Stimulated activated CD8-positive, alpha-beta memory T cell treated with anti-CD3 and anti-CD28 coated beads, Interleukin-12 subunit alpha, Interleukin-12 subunit beta, amount 100 ng/mL, for 1 hour (primary cell): ENCODE measurements around the gene P2RX1.
A peak's percentile ranks its signal among the peaks of the same experiment; 100 is the strongest.

Experiments
- DNase-seq: peaks from one replicate; pipeline ENCODE4 v3.0.0-alpha.2; 2020; ENCODE audit warnings: low read depth

Gene P2RX1

DNA sequence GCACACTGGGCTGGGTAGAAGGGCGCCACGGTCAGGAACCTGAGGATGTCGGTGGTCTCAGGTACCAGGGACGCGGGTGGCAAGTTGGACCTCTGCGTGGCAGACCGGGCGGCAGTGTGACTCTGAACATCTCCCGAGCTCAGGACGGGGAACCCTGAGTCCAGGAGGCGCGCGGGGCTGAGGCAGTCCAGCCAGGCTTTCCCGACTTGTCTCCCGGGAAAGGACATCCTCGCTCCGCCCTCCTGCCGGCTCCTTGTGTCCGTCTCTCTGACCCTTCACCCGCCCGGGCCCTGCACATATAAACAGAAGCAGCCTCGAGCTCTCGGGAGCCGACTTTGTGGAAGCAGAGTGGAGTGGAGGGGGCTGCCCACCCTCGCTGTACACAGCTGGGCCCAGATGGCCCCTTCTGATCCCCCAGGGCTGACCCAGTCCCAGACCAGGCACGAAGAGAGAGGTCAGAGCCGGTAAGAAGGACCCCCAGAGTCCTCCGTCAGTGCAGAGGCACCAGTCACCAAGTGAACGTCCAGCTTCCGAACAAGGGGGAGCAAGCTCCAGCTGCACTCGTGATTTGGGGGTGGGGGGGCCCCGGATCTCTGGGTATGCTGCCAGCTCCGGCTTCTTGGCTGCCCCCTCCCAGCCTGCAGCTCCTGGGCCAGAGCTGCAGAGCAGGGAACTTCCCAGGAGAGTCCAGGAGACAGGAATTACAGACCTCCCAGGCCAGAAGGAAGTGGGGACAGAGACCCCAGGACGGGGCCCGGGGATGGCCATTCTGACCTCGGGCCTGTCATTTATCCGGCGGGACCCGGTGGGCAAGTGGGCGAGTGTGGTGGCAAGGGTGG lies 8.5 kb upstream of the P2RX1 start:
- no peak for DNase-seq

DNA sequence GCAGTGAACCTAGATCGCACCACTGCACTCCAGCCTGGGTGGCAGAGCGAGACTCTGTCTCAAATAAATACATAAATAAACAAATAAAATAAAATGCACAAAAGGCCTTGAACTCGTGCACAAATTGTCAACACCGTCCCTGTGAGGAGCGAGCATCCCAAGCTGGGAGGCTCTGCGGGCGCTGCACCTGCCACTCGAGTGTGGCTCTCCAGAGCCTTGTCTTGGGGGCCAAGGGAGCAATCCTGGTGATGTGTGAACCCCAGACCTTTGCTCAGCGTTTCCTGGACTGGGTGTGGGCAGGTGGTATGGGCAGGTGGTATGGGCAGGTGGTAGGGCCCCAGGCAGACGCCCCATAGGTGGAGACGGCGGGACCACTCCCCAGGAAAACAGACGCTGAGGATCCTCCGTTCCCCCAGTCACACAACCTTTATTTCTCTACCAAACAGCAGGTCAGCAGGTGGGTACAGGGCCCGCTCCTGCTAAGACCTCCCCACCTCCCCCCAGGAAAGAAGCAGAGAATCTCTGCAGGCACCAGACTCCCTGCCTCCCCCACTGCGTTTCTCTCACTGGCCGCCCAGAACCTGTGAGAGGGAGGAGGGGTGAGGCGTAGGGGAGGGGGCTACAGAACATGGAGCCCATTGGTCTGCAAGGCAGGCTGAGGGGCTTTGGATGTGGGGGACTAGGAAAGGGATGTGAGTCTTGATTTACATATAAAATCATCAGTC lies 7.4 kb upstream of the P2RX1 start:
- no peak for DNase-seq

GRCh38 chr17:3922765-3923164 lies 6.5 kb upstream of the P2RX1 start:
- no peak for DNase-seq

GRCh38 chr17:3921502-3922319 lies 5.4 kb upstream of the P2RX1 start:
- no peak for DNase-seq

DNA sequence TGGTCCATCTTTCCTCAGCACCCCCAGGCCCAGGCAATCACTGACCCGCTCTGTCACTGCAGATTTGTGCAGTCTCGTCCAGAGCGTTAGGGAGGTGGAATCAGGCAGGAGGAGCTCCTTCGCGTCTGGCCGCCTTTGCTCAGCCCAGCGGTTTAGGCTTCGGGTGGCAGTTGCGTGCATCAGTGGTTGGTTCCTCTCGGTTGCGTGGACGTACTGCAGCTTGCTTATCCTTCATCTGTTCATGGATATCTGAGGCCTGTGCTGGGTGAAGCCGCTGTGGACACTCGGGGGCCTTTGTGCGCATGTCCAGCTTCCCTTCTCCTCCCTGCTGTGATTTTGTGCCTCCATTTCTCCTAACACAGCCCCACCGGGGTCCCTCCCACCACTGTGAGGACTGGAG lies 4.7 kb upstream of the P2RX1 start:
- DNase-seq = no peak

DNA sequence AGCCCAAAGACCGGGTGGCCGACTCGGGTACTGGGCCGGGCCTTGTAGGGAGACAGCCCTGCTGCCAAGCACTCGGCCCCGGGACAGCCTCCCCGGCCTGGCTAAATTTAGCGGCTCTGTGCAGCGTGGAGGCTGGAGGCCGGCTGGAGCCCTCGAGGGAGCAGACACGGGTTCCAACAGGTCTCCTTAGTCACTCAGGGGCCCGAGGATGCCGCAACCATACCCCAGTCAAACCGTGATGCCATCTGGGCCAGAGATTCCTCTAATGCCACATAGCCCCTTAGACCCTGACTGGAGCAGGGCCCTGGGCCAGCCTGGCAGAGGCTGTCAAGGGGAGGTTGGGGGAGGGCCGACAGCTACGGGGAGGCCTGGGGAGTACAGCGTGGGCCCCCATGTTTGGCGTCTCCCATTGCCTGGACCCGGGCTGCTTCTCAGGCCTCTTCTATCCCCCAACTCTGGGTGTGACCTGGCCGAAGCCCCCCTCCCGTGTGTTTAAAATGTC lies 2.9 kb upstream of the P2RX1 start:
- no peak for DNase-seq

DNA sequence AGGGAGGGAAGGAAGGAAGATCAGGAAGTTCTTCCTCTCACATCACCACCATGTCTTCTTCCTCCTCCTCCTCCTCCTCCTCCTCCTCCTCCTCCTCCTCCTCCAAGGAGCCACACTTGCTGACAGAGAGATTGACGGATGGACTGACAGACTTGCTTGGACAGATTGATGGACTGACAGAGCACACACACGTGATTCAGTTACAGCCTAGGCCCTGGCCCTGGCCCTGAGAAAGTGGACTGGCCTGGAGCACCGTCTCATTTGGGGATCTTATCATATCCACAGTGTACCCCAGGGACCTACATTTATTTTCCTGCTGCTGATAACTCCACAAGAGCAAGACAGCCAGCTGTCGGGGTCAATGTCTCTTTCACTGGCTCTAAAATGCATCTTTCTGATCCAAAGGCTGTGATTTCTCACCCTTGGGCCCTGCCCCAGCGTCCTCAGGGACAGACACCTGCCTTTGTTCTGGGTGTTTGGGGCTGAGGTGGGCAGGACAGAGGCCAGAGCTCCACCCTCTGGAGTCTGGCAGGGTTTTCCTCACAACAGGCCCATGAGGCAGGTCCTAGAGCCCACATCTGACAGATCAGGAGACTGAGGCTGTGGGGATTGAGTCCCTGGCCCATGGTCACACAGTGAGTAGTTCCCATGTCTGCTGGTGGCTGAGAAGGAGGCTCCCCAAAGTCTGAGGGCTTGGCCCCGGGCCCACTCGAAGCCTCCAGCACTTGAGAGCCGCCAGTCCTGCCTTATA lies 2.3 kb upstream of the P2RX1 start:
- DNase-seq = no peak

GRCh38 chr17:3917391-3917931 lies 1.2 kb upstream of the P2RX1 start:
- DNase-seq = no peak

- no peak for DNase-seq
These were observed 560 bp upstream of the P2RX1 start for GRCh38 chr17:3916825-3917224.

- DNase-seq = no peak
These were observed 677 bp downstream of the P2RX1 start for GRCh38 chr17:3915581-3915994.

DNA sequence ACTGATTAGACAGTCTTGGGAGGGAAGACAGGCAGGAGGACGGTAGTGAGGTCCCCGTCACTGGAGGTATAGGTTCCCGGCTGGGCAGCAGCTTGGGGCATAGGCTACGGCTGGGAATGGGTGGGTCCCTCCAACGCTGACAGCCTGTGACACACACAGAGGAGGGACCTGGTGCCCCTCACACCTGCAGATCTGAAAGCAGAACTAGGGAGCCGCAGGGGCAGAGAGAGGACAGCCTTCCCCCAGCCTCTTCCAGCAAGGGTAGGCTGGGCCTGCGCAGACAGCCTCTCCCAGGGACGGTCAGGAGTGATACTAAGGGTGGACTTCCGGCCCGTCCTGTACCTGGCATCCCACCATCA lies 2.0 kb downstream of the P2RX1 start:
- DNase-seq = no peak

DNA sequence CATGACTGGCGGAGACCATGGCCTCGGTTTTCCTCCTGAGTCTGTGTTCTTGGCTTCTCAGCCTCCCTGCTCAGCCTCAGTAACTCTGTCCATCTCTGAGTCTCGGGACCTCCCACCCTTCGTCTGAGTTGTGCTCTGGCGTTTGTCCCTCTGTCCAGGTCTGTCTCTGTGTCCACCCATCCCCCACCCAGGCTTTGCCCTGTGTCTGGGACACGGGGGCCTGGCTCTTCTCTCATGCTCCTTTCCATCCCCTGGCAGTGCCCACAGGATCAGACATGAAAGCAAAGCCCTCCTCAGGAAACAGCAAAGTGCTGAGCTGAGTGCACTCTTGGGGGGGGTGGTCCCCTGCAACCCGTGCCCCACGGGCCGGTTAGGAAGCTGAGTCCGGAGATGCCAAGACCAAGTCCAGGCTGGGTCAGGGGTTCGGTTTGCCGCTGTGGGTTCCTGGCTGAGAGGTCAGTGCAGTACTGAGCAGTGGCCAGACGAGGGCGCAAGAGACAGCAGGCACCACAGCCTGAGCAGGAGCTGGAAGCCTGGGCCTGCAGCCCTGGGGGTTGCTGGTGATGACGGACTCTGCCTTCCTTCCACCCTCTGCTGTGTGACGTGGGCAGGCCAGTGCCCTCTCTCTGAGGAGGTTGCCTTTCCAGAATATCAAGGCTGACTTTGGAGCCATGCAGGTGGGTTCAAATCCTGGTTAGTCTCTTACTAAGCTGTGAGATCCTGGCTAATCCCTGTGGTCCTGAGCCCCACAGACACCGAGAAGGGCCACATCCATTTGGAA lies 2.5 kb downstream of the P2RX1 start:
- DNase-seq = peak; percentile 64

DNA sequence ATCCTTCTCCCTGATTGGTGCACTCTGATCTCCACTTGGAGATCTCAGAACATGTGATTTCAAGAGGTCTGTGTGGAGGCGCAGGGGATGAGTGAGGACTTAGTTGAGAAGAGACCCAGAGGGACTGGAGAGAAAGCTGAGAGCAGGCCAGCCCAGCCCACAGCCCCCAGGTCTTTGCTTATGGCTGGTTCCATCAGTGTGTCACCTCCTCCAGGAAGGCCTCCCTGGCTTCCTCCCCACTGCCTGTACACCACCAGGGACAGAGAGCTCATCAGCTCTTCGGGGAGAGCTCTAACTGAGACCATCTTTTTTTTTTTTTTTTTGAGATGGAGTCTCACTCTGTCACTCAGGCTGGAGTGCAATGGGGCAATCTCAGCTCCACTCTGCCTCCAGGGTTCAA lies 3.4 kb downstream of the P2RX1 start:
- no peak for DNase-seq

DNA sequence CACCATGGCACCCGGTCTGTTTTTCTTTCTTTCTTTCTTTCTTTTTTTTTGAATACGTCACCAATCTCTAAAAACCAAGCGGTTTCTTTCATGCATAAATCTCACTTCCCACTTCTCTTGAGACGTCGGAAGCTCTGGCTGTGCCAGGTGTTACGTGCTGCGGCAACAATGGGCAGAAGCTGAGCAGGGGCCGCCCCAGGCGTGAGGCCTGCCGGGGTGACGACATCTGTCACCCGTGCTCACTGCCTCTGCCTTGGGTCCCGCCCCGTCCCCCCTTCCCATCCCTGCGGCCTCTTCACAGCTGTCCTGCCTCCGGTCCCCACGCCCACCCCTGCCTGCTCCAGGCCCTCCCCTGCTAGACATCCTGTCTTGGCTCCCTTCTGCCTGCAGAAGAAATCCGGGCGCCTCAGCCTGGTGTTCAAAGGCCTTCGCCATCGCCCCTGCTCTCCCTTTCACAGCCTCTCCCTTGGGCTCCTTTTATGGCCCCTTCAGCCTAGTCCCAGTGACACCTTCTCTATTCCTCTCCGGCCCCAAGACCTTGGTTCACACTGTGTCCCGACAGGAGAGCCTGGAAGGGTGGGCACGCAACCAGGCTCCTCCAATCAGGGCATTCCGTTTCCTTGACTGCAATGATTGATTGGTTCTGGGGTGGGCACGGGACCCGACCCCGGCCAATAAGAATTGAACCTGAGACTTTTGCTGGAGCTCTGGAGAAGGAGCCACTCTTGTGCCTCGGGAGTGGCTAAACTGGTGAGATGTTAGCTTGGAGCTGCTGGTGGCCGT lies 4.8 kb downstream of the P2RX1 start:
- DNase-seq = peak; percentile 23

GRCh38 chr17:3910420-3911270 lies 5.6 kb downstream of the P2RX1 start:
- DNase-seq = no peak

DNA sequence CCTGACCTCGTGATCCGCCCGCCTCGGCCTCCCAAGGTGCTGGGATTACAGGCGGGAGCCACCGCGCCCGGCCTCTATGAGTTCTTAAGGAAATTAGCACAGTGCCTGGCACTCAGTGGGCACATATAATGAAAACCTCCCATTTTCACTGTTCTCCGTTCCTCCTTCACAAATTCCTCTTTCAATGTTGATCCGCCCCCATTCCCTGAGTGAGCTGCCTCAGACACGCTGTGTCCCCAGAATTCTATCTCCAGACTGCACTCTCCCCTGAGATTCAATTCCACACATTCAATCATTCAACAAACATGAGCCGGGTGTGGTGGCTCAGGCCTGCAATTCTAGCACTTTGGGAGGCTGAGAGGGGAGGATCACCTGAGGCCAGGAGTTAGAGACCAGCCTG lies 7.0 kb downstream of the P2RX1 start:
- DNase-seq = no peak

DNA sequence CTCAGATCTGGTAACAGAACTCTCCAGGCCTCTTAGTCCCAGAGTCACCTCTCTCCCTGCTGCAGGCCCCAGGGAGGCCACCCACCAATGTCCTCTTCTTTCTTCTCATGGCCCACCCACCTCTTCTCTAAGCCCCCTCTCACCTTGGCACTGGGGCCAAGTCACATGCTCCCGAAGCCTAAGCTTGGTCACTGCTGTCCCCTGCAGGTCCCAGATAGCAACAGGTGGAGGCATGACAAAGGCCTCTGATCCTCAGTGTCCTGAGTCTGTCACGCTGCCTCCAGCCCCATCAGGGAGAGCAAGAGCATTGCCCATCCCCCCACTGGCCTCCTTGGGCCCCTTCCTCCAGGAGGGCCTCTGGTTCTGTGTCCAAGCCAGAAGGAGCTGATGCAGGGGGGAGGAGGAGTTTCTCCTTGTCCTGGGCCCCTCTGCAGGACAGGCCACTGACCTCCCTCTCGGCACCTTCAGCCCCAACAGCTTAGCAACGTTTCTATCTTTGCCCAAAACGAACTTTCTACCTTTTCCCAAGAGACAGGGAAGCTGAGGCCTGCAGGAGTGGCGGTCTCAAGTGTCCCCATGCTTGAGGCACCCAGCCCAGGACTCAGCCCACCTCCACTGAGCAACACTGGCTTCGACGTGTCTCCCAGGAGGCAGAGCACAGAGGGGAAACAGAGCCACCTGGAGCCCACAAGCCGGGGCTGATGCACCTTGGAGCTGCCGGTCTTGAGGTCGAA lies 8.6 kb downstream of the P2RX1 start:
- DNase-seq = no peak

DNA sequence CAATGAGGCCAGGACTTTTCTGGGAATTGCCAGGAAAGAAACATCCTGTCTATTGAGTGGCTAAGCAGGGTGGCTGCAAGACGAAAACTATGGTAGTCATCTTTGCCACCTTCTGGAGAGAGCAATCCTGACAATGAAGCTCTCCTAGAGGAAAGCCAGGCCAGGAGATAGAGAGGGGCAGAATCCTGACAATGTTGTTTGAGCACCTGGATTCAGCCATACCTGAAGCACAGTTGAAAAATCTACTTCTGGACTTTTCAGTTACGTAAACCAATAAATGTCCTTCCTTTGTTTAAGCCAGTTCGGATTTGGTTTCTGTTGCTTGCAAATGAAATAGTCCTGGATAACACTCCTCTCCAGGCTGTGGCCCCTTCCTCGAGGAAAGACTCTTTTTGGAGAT lies 9.4 kb downstream of the P2RX1 start:
- DNase-seq = no peak
